Measurements from ENCODE around the gene EVC2.

EVC2 gene

DNA sequence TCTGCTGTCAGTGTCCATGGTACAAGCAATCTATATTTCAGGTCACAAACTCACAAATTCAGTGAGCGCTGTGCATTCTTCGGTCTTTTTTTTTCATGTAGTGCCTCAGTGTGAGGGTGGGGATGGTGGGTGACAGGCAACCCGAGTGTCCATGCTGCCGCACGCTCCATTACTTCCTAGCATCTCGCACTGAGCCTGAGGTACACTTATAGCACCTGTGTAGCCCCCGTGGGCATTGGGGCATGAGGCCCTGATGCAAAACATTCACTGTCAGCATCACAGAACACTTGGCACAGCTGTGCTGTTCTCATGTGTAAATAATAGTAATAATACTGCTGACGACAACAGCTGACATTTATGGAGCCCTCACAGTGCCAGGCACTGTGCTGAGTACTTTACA is 31.6 kb downstream of the EVC2 start:
- Mint-ChIP-seq H3K27ac (no peak overlapping the region), H3K4me3 (no peak overlapping the region), H3K36me3 (no peaks in the 10 kb centered on the region), H3K4me1 (no peaks in the 10 kb centered on the region), H3K9me3 (no peaks in the 10 kb centered on the region), H3K27me3 (no peaks in the 10 kb centered on the region)

DNA sequence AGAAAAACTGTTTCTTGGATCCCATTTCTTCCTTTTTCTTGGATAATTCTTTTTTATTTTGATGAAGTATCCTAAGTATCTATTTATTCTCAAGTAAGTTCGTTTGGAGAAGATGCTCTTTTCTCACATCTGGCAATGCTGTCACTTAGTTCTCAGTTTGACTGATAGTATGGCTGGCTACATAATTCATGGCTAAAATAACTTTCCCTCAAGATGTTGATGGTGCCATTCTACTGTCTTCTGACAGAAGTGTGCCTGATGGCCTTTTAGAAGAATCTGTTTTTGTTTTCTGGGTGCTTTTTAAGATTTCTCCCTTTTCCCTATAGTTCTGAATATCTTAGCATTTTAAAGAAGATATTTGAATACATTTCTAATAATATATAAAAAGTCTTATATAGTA is 41.6 kb downstream of the EVC2 start:
- Mint-ChIP-seq H3K36me3 (no peaks in the 10 kb centered on the region), H3K9me3 (peaks cover 8% of the 10 kb centered on the region), H3K4me3 (no peak overlapping the region), H3K27me3 (no peaks in the 10 kb centered on the region), H3K27ac (no peak overlapping the region), H3K4me1 (no peaks in the 10 kb centered on the region)

DNA sequence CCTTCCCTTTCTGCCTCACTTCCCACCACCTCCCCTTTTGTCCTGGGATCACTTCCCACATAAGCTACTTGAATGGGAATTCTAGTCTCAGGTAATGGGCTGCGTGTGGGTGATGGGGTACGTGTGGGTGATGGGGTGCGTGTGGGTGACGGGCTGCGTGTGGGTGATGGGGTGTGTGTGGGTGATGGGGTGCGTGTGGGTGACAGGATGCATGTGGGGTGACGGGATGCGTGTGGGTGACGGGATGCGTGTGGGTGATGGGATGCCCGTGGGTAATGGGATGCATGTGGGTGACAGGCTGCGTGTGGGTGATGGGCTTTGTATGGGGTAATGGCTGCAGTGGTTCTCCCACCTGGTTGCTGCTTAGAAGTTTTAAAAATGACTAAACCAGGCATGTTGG is 43.6 kb downstream of the EVC2 start:
- H3K27ac Mint-ChIP-seq: no peak overlapping the region
- no peak overlapping the region for H3K4me3 Mint-ChIP-seq
- no peaks in the 10 kb centered on the region for H3K27me3 Mint-ChIP-seq
- H3K9me3 Mint-ChIP-seq: peaks cover 8% of the 10 kb centered on the region
- H3K36me3 Mint-ChIP-seq: no peaks in the 10 kb centered on the region
- H3K4me1 Mint-ChIP-seq: no peaks in the 10 kb centered on the region

DNA sequence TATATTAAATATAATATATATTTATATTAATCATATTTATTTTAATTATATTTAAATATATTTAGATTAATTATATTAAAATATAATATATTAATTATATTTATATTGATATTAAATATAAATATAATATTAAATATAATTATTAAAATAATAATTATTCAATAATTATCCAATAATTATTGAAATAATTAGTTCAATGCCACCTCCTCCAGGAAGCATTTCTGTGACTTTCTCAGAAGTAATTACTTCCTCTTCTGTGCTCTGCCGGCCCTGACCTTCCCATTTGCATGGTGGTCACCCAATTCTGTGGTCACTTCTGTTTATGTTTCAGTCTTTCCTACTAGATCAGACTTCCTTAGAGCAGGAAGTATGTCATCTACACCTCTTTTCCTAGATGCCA is 45.8 kb downstream of the EVC2 start:
- peaks cover 2% of the 10 kb centered on the region for H3K27me3 Mint-ChIP-seq
- no peaks in the 10 kb centered on the region for H3K4me1 Mint-ChIP-seq
- H3K4me3 Mint-ChIP-seq: no peak overlapping the region
- no peaks in the 10 kb centered on the region for H3K36me3 Mint-ChIP-seq
- H3K9me3 Mint-ChIP-seq: peaks cover 8% of the 10 kb centered on the region
- H3K27ac Mint-ChIP-seq: no peak overlapping the region

DNA sequence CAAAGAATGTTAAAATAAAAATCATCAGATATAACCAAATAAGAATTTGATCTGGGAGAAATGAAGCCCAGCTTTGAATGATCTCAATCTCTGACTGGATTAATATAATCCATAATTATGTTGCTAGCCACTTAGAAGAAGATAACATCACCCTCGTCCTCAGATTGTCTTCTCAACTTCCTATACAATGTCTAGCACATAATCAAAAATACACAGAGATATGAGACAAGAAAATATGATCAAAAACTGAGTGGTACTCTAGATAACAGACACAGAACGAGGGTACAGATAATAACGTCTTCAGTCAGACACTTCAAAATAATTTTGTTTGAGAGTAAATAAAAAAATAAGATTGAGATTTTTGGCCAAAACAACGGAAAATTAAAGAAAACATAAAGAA is 47.1 kb downstream of the EVC2 start:
- H3K9me3 Mint-ChIP-seq: peaks cover 8% of the 10 kb centered on the region
- H3K27ac Mint-ChIP-seq: no peak overlapping the region
- no peaks in the 10 kb centered on the region for H3K4me1 Mint-ChIP-seq
- H3K36me3 Mint-ChIP-seq: no peaks in the 10 kb centered on the region
- no peak overlapping the region for H3K4me3 Mint-ChIP-seq
- peaks cover 2% of the 10 kb centered on the region for H3K27me3 Mint-ChIP-seq

DNA sequence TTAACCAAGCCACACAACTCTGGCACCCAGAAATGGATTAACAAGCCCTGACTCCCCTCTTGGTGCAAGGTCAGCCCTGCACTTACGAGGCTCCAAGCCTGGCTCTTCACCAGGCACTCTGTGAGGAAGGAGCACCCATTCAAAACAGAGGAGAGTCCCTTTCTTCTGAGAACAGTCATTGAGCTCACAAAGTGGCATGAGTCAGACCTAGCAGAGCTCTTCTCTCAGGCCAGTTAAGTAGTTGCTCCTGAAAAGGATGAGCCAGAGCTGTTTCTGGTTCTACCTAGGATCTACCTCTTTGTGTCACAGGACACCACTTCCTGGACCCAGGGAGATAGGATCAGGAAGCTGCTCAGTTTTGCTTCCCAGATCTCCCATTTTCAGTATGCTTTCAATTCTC is 48.2 kb downstream of the EVC2 start:
- Mint-ChIP-seq H3K36me3 (no peaks in the 10 kb centered on the region), H3K27me3 (peaks cover 2% of the 10 kb centered on the region), H3K27ac (no peak overlapping the region), H3K4me1 (no peaks in the 10 kb centered on the region), H3K4me3 (no peak overlapping the region), H3K9me3 (peaks cover 8% of the 10 kb centered on the region)

DNA sequence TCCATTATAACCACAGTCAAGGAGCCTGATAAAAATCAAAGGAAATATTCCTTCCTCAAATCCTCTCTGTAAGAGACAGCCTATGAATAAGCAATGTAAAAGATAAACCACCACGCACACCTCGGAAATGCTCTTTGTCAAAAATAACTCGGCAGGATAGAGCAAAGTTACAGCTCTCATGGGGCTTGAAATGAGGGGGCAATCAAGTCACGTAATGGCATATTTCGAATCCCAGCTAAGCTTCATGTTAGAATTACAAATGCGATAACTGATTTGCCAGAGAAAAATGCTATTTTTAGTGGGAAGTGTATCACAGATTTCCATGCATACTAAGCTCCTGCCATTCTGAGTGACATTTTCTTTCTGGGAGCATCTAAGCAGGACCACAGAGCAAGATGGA is 49.4 kb downstream of the EVC2 start:
- H3K4me3 Mint-ChIP-seq: no peak overlapping the region
- H3K4me1 Mint-ChIP-seq: no peaks in the 10 kb centered on the region
- peaks cover 8% of the 10 kb centered on the region for H3K9me3 Mint-ChIP-seq
- H3K27me3 Mint-ChIP-seq: peaks cover 2% of the 10 kb centered on the region
- H3K36me3 Mint-ChIP-seq: no peaks in the 10 kb centered on the region
- H3K27ac Mint-ChIP-seq: no peak overlapping the region

DNA sequence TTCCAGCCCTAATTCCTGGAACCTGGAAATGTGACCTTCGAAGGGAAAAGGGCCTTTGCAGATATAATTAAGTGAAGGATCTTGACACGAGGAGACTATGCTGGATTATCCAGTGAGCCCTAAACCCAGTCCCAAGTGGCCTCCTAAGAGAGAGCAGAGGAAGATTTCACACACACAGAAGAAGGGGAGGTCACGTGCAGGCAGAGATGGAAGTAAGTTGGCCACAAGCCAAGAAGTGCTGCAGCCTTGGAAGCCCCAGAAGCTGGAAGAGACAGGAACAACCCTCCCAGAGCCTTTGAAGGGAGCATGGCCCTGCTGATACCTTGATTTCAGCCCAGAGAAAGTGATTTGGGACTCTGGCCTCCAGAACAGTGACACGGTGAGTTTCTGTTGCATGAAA is 51.9 kb downstream of the EVC2 start:
- H3K9me3 Mint-ChIP-seq: no peaks in the 10 kb centered on the region
- no peak overlapping the region for H3K27ac Mint-ChIP-seq
- no peaks in the 10 kb centered on the region for H3K36me3 Mint-ChIP-seq

DNA sequence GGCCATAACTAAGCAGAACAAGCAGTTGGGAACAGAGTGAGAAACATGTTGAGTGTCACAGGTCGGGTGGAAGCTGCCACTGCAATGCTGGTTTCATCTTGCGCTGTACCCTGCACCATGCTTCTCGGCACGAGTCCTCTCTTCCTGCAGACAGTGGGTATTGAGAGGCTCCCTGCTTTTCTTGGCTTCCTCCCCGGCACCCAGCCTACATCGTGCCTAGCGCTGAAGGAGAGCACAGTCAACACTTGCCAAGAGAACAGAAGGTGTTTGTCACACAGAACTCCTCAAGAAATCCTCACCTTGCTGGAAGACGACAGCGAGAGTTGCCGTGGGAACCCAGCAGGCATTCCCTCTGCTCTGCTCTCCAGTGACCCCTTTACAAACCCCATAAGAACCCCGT is 53.6 kb downstream of the EVC2 start:
- no peak overlapping the region for H3K4me3 Mint-ChIP-seq
- no peaks in the 10 kb centered on the region for H3K9me3 Mint-ChIP-seq
- no peak overlapping the region for H3K27ac Mint-ChIP-seq
- H3K27me3 Mint-ChIP-seq: peaks cover 2% of the 10 kb centered on the region
- H3K36me3 Mint-ChIP-seq: no peaks in the 10 kb centered on the region
- H3K4me1 Mint-ChIP-seq: no peaks in the 10 kb centered on the region

More for the DNA sequence above, 51.9 kb downstream of the EVC2 start:
- Mint-ChIP-seq H3K27me3 (peaks cover 2% of the 10 kb centered on the region), H3K4me1 (no peaks in the 10 kb centered on the region), H3K4me3 (no peak overlapping the region)

DNA sequence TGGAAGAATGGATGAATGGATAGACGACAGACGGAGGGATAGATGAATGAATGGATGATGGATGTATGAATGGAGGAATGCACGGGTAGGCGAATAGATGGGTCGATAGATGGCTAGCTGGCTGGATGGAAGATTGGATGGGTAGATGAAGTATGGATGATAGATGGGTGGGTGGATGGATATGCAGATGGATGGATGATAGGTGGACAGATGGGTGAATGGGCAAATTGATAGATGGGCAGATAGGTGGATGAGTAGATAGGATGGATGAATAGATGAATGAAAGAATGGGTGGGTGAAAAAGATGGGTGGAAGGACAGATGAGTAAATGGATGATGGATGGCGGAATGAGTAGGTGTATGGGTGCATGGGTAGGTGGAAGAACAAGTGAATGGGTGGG is 57.3 kb downstream of the EVC2 start:
- Mint-ChIP-seq H3K4me1 (no peaks in the 10 kb centered on the region), H3K9me3 (no peaks in the 10 kb centered on the region), H3K27ac (no peak overlapping the region)

DNA sequence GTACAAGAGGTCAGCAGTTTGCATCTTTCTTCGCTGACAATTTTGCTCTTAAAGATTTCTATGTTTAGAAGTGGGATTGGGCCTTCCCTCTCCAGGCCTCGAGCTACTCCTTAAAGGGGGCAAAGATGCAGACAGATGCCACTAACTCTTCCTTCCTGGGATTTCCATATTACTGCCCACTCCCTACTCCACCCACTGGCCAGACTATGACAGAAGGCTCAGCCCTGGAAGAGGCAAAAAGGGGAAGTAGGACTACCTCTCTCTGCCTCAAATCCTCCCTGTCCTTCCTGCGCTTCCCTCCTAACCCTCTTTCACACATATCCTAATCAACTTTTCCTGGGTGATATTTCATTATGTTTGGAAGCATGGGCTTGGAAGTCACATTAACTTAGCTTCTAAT is 58.3 kb downstream of the EVC2 start:
- H3K36me3 Mint-ChIP-seq: no peaks in the 10 kb centered on the region
- no peak overlapping the region for H3K4me3 Mint-ChIP-seq

More for the DNA sequence above, 57.3 kb downstream of the EVC2 start:
- peaks cover 1% of the 10 kb centered on the region for H3K27me3 Mint-ChIP-seq
- no peaks in the 10 kb centered on the region for H3K36me3 Mint-ChIP-seq
- H3K4me3 Mint-ChIP-seq: no peak overlapping the region

DNA sequence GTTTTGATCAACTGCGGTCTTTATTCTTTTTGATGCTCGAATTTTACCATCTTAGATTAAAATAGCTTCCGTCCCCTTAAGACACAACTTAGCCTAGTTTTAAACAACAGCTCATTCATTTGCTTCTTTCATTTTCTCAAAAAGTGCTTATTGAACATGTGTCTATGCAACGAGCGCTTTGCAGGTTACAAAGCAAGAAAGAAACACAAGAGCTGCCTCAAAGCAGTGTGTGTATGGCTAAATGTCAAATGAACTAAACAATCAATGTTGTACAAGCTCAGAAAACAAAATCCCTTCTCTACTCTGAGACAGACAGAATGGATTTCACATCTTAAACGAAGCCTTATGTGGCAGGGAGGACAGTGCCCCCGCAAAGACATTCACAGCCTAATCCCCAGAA is 61.0 kb downstream of the EVC2 start:
- H3K4me1 Mint-ChIP-seq: no peaks in the 10 kb centered on the region
- no peaks in the 10 kb centered on the region for H3K36me3 Mint-ChIP-seq
- H3K27ac Mint-ChIP-seq: no peak overlapping the region
- peaks cover 1% of the 10 kb centered on the region for H3K27me3 Mint-ChIP-seq
- H3K4me3 Mint-ChIP-seq: no peak overlapping the region
- no peaks in the 10 kb centered on the region for H3K9me3 Mint-ChIP-seq

More for the DNA sequence above, 58.3 kb downstream of the EVC2 start:
- Mint-ChIP-seq H3K9me3 (no peaks in the 10 kb centered on the region), H3K27me3 (peaks cover 1% of the 10 kb centered on the region), H3K4me1 (no peaks in the 10 kb centered on the region), H3K27ac (no peak overlapping the region)

DNA sequence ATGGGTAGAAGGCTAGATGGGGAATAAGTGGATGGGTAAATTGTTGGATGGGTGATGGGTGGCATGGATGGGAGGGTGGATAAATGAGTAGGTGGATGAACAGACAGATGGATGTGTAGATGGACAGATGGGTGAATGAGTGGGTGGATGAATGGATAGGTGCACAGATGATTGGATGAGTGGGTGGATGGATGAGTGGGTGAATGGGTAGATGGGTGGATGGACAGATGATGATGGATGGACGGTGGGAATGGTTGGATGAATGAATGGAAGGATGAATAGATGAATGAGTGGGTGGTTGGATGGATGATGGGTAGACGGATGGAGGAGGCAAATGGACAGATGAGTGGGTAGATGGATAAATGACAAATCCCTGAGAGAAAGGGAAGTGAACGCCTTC is 68.3 kb downstream of the EVC2 start:
- Mint-ChIP-seq H3K27ac (no peak overlapping the region), H3K9me3 (no peaks in the 10 kb centered on the region), H3K4me3 (no peak overlapping the region), H3K27me3 (no peaks in the 10 kb centered on the region), H3K36me3 (no peaks in the 10 kb centered on the region), H3K4me1 (no peaks in the 10 kb centered on the region)

DNA sequence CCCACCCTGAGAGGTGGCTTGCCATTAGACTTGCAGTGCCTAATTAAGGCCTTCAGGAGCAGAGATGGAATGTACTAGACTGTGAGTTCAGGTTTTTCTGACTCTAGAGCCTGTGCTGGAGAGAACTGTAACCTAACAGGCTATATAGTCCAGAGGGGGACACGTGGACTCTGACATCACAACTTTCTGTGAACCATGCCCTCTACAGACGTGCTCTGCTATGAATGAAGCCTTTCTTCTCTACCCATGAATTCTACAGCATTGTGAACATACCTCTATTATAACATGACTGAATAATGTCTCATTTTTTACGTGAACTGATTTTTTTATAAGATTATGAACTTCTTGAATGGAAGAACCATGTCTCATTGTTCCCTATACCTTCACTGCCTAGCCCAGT is 68.8 kb downstream of the EVC2 start:
- H3K36me3 Mint-ChIP-seq: no peaks in the 10 kb centered on the region
- H3K4me1 Mint-ChIP-seq: no peaks in the 10 kb centered on the region
- no peak overlapping the region for H3K4me3 Mint-ChIP-seq
- H3K27me3 Mint-ChIP-seq: no peaks in the 10 kb centered on the region
- H3K27ac Mint-ChIP-seq: no peak overlapping the region
- H3K9me3 Mint-ChIP-seq: no peaks in the 10 kb centered on the region

DNA sequence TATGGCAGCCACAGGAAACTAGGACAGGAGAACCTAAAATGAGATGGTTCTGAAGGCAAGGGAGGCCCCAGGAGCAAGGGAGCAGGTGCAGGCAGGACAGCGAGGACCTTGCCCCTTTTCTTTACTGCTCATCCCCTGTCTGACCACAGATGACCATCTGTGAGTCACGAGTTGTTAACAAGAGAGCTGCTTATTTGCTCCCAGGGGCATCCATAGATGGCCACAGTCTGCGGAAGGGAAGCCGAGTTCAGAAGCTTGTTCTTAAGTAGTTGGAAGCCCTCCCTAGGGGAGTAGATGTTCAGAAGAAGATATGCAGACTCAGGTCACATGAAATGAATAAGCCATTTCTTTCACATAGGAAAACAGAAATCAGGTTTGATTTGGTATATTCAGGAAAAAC is 69.4 kb downstream of the EVC2 start:
- H3K36me3 Mint-ChIP-seq: no peaks in the 10 kb centered on the region
- H3K4me1 Mint-ChIP-seq: no peaks in the 10 kb centered on the region
- H3K9me3 Mint-ChIP-seq: no peaks in the 10 kb centered on the region
- H3K4me3 Mint-ChIP-seq: no peak overlapping the region
- H3K27me3 Mint-ChIP-seq: no peaks in the 10 kb centered on the region
- H3K27ac Mint-ChIP-seq: no peak overlapping the region

DNA sequence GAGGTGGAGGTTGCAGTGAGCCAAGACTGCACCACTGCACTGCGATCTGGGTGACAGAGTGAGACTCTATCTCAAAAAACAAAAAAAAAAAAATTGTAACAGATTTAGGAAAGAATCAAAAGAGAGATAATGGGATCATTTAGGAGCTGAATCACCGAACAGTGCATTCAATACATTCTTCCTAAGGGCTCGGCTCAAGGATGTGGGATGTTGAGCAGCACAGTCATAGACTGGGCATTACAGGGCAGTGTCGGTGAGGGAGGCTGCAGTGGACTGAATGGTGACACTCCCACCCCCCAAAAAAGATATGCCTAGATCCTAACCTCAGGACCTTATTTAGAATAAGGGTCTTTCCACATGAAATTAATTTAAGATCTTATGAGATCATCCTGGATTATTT is 70.0 kb downstream of the EVC2 start:
- no peaks in the 10 kb centered on the region for H3K9me3 Mint-ChIP-seq
- no peaks in the 10 kb centered on the region for H3K27me3 Mint-ChIP-seq
- no peak overlapping the region for H3K4me3 Mint-ChIP-seq
- H3K4me1 Mint-ChIP-seq: no peaks in the 10 kb centered on the region
- no peaks in the 10 kb centered on the region for H3K36me3 Mint-ChIP-seq
- no peak overlapping the region for H3K27ac Mint-ChIP-seq

DNA sequence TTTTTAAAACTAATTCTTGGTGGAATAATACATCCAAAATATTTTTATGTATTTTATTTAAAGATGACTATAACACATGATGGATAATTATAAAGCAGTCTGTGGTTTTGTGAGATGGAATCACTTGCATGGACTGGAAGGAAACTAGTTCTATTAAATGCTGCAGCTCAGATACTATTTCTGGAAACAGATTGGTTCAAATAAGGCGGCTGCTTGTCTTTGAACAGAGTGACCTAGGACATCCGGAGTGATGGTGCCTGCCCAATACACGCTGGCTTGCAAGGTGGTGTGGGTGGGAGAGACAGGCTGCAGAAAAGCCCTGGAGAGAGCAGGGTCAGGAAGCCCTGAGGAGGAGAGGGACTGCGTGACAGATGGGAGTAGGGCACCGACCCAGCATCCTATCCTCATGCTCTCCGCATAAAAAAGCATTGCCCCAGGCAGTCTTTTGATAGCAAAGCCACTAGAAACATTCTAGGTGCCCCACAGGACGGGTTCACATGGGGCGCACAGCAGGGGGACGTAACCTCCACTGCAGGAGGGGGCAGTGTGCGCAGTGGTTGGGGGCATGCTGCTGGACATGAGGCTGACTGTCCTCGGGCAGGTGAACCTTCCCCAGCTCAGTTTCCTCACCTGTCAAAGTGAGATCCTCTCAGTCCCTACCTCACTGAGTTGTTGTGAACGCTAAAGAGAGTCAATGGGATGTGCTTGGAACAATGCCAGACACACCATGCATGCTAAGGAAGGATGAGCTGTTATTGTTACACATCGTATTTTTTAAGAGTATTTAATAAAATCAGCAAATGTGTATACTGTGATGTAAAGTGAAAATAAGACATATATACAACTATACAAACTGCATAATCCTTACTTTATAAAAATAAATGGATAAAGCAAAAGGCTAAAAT is 71.3 kb downstream of the EVC2 start:
- Mint-ChIP-seq H3K4me1 (no peaks in the 10 kb centered on the region), H3K4me3 (no peak overlapping the region), H3K9me3 (no peaks in the 10 kb centered on the region), H3K27me3 (no peaks in the 10 kb centered on the region), H3K36me3 (no peaks in the 10 kb centered on the region), H3K27ac (no peak overlapping the region)
